ENCODE data around the gene KLHL4.

The KLHL4 gene

DNA sequence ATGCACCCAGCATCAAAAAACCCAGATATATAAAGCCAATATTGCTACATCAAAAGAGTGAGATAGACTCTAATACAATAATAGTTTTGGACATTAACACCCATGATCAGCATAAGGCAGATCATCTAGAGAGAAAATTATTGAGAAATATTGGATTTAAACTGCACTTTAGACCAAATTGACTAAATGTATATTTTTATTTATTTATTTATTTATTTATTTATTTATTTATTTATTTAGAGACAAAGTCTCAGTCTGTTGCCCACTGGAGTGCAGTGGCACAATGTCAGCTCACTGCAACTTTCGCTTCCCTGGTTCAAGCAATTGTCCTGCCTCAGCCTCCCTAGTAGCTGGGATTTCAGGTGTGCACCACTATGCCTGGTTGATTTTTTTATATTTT, 193.0 kb downstream of the KLHL4 start:
- no peak for TF ChIP-seq CTCF (IDR thresholded peaks at IDR 0.05; ENCODE audit: low read depth, low read length)
- H3K4me3 ChIP-seq (ENCODE audit: low read depth, low read length), result no peak overlapping the region
- DNase-seq (ENCODE audit: low read depth, low spot score), result no peak
- in situ Hi-C loops (cut with HindIII; ENCODE audit: low sequenced_read_pairs), result no loop called here

Measured in astrocyte of the spinal cord (primary cell).